LoVo (cell line): Measurements from ENCODE around the gene WDR46.
A peak's percentile ranks its signal among the peaks of the same experiment; 100 is the strongest.
"Not testable (repeated sequence)": the region's sequence is repeated elsewhere in the genome, so short reads cannot be mapped to it uniquely, and the experiment has no call there.

Experiments used
- DNase-seq: peaks from one replicate; pipeline ENCODE4 v3.0.0-alpha.2; 2016; ENCODE audit warnings: low spot score

Gene WDR46

DNA sequence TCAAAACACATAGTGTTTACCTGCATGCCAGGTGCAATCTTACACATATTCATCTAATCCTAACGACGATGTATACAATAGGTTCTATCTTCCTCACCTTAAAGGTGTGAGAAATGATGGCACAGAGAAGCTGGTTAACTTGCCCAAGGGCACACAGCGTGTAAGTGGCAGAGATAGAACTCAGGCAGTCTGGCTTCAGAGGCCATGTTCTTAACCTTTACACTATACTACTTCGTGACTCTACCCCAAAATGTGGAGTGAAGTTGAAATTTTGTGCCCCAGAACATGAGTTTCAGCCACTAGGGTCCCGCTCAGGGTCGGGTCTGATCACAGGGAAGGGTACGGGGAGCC, 17.9 kb downstream of the WDR46 start:
- no peak for DNase-seq

DNA sequence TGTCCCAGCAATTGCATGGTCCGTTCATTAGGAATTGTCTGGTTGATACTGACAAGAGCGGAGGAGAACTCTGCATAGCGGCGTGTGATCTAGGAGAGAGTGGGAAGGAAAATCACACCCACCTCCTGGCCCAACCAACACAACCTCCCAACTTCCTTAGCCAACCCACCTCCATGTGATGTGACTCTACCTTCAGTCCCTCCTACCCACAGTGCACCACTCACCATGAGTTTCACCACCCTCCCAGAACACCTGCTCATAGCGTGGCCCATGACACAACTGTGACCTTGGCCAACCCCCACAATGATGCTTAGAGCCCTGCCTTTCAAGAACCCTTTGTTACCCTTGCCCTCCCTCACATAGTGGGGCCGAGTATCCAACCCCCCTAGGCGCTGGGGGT, 25.0 kb downstream of the WDR46 start:
- no peak for DNase-seq

DNA sequence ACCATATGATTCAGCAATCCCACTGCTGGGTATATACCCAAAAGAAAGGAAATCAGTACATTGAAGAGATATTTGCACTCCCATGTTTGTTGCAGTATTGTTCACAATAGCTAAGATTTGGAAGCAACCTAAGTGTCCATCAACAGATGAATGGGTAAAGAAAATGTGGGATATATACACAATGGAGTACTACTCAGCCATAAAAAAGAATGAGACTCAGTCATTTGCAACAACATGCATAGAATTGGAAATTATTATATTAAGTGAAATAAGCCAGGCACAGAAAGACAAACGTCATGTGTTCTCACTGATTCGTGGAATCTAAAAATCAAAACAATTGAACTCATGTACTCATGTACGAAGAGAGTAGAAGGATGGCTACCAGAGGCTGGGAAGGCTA, 26.5 kb downstream of the WDR46 start:
- DNase-seq = not testable (repeated sequence)

DNA sequence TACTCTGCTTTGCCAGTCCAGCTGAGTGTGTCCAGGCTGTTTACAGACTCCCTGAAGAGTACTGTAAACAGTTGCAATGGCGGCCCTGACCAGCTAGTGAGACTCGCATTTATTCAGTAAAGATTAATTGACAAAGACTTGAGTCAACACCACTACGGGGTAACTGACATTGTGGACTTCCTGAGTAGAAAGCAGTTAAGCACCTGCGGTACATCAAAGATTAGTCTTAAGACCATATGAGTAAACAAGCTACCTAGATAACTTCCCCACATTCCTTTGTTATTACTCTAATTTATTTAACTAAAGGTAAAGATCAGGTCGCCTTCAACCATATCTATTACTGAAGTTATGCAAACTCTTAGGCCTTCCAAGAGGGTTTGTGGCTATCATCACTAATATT, 30.0 kb downstream of the WDR46 start:
- DNase-seq = no peak

DNA sequence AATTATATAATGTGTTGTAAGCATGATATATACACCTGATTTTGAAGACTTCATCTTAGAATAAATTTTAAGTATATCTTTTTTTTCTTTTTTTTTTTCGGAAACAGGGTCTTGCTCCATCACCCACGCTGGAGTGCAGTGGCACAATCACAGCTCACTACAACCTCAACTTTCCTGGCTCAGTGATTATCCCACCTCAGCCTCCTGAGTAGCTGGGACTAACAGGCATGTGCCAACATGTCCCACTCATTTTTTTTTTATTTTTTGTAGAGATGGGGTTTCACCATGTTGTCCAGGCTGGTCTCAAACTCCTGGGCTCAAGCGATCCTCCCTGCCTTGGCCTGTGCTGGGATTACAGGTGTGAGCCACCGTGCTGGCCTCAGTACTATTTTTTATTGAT, 34.4 kb downstream of the WDR46 start:
- DNase-seq = no peak

DNA sequence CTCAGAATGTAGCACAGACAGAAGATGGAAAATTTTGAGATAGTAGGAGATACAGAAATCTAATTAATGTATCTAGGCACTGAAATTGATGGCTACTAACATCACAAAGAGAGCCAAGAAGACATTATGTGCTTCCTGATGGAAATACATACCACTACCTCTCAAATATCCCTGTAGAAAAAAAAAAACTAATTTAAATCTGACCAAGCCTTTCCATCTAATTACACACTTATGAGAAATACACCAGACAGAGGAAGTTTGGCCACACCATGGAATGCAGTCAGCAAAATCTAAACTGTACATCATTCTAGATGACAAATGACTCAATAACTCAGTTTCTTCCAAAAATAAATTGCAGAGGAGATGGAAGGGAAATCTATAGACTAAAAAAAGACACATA, 36.3 kb downstream of the WDR46 start:
- DNase-seq = no peak

DNA sequence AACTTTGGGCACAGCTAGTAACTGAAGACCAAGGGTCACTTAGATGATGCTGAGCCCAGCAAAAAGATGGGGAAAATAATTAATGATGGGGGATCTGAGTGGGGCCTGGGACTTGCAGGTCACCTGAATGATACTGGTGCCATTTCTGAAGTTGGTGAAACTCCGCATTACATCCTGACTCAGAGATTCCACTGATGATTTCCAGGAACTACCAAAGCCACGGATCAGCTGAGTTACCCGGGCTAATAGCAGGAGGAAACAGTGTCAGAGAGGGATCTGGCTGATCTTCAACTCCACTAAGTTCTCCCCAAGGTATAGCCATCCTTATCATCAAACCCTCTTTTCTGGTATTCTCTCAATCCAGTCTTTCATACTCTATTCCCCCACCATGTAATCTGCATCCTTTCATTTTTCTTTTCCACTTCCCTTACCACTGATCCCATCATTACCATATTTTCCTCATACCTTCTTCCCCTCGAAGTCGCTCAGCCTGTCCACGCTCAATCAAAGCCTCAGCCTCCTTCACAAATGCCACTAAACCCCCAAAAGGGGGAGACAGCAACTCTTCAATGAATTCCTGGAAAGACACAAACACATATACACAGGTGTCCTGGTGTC, 37.5 kb downstream of the WDR46 start:
- no peak for DNase-seq

DNA sequence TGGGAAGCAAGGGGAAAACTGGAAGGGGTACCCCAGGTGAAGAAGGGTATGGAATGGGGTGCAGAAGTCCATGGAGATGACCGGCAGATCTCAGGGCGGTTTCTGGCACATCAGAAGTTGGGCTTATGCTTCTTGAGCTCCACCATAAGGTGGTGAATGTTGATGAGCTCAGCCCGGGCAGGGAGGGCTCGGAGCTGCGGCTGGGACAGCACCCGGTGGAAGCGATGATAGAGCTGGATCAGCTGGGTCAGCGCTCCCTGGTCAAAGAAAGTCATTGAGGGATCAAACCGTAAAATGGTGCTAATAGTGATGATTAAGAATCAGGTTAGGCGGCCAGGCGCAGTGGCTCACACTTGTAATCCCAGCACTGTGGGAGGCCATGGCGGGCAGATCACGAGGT, 38.3 kb downstream of the WDR46 start:
- DNase-seq = no peak

DNA sequence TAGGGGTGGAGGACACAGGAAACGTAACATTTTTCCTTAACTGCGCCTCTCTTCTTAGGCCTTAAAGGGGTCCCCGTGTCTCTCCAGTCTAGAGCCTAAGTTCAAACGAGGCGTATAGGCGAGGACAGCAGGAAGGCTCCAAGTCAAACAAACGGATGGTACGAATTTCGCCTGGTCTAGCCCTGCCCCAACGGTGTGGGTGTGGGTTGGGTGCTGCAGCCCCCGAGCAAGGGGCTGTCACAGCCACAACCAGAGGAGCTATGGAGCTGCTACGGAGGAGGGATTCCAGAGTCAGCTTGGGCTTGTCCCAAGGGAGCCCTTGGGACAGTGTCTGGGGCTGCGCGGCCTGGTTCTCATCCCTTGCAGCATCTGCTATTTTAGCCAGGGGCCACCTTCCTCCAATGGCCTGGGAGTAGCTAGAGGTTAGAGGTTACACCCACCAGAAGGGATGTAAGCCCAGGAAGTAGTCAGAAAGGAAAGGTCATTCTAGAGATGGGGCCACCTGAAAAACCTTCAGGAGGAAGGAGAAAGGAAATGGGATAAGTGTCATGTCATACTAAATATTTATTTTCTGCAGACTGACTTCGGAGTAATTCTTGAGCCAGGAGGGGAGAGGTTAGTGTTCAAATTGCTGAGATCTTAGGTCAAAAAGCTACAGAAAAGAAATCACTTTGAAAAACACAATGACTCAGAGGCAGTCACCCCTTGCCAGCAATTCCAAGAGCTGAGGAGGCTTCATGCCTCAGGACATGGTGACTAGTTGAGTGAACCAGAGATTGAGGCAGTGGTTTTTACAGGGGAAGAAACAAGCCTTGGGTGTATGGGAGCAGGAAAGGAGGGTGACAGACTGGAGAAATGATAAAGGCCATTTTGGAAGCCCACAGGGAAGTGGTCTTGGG, 39.1 kb downstream of the WDR46 start:
- no peak for DNase-seq

DNA sequence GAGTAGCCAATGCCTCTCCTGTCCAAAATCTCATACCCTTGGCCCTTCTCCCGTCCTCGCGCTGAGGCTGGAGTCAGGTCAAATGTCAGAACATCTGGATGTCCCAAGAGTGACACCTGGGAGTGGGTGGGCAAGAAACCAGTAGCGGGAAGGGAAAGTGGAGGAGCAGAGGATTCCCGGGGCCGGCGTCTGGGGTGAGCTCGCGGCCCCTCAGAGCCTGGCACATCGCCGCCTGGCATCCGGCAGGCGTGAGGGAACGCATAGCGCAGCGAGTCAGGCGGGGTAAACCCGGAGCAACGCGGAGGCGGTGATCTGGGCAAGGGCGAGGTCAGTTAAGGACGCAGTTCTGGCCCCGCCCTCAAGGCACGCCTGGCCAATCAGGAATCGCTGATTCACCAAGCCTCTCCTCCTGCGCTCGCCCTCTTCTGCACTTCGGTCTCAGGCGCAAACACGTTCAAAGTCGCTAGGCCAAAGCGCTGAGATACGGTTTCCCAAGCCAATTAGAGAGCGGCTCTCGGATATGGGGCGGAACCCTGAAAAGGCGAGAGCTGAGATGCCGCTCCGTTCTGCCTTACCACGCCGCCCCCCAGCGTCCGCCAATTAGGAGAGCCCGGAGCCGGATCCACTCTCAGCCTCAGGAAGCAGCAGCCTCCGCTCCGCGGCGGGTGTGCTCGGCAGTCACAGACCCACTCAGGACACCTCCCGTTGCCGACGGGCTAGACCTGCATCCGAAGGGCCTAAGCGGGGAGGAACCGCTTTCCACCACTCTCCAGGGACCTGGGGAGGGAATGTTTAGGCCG, 39.9 kb downstream of the WDR46 start:
- DNase-seq = peak; percentile 99

DNA sequence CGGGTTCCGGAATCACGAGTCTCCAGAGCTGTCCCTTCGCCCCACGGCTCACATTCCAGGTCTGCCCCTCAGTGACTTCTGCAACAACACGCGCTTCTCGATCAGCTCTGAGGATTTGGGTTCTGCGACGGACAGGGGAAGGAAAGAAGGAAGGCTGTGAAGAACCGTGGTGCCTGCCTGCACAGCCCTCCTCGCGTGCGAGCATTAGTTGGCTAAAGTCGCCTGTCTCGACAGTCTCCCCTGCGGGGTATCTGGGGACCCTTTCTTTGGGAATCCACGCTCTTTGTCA, 40.5 kb downstream of the WDR46 start:
- DNase-seq = no peak

DNA sequence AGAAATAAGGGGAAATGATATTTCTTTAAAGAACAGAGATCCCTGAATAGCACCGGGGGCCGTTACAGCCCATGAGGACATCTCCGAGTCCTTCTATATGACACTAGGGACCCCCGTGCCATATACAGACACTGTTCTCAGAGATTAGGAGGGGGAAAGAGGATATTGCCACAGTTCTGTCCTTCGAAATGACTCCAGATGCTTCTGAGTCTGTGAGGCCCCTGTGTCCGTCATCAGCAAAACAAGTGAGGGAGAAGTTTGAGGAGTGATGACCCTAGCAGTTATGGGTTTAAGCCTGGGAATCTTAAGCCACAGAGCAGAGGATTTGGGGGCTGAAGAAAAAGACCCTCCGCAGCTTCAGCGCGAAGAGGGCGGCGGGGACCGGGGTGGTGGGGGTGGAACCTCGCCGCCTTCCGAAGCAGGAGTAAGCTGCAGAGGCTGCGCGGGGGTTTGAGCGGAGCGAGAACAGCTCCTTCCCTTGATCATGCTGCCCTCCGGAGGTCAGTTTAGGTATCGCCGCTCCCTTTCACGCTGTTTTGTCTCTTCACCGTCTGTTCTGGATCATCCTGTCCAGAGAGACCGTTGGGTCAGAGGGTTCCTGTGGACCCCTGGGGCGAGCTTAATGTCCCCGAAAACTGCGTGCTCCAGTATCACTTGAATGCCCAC, 40.9 kb downstream of the WDR46 start:
- DNase-seq = peak; percentile 83

DNA sequence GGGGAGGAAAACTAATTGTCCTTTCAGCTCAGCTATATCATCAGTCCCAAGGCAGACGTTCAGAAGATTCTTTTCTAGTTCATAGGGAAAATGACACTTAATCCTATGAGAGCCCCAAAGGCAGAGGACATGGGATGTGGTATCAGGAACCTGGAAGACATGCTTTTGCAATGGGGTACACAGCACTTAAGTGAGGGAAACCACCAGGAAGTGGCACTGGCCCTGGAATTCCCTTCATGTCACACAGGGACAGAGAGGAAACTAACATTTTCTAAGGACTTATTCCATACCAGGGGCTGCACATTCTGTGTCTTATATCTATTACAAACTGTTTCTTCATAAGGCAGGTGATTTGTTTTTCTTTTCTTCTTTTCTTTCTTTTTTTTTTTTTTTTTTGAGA, 45.6 kb downstream of the WDR46 start:
- no peak for DNase-seq

DNA sequence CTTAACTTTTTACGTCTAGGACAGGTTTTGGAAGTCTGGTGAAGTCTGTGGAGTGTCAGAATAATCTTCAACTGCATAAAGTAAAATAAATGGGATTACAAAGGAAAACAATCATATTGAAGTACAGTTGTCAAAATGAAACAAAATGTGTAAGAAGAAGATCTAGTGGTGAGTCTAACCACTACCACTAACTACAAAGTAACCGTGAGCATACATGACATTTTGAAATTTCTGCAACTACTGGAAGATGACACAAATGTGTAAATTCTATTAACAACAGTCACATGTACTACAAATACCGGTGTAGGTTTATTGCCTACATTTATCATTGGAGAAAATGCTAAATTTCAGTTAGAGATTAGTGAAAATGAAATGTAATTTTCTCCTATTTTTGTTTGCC, 47.1 kb downstream of the WDR46 start:
- no peak for DNase-seq

DNA sequence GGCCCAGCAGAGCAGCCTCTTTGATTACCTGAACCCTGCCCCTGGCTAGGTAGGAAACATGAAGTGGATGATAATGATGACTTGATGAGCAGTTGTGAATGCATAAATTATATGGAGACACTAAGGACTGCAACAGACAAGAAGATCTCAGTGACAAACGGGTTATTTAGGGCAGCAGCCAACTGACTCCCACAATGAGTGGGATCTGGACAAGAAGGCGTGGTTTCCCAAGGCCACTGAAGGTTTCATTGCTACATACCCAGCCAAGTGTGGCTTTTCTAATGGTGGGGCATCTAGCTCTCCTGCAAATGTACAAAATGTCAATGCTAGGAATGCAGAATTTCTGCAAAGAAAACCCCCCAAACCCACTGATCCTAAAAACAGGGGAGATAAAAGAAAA, 51.3 kb downstream of the WDR46 start:
- DNase-seq = no peak

DNA sequence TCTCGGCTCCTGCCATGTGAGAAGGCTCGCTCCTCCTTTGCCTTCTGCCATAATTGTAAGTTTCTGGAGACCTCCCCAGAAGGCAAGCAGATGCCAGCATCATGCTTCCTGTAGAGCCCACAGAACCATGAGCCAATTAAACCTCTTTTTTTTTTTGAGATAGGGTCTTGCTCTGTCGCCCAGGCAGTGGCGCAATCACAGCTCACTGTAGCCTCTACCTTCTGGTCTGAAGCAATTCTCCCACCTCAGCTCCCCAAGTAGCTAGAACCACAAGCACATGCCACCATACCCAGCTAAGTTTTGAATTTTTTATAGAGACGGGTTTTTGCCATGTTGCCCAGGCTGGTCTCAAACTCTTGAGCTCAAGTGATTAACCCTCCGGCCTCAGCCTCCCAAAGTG, 52.2 kb downstream of the WDR46 start:
- no peak for DNase-seq

DNA sequence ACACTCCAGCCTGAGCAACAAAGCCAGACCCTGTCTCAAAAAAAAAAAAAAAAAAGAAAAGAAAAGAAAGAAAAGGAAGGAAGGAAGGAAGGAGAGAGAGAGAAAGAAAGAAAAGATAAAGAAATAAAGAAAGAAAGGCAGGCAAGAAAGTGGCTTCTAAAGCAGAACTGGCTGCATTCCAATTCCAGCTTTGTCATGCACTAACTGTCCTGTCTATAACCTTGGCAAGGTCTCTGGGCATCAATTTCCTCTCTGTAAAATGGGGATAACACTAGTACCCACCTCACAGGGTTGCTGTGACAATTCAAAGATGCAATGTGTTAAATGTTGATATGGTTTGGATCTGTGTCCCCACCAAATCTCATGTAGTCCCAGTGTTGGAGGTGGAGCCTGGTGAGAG, 52.7 kb downstream of the WDR46 start:
- DNase-seq = no peak

DNA sequence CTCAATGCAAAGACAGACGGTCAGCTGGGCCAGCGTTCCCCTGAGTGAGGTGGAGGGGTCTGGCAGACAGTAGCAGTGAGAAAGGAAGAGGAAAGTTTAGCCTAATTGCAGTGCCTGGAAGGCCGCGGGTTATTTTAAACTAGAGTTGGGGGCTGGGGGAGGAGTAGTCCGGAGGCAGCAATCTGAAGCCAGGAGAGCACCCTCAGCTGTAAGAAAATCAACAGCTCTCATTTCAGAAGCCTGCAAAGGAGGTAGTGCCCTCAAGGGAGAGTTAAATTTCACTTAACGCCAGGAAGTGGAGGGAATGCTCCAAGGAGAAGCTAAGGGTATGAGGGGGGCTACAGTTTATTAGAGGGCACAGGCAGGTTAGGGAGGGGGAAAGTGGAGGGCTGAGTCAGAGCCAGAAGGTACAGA, 53.8 kb downstream of the WDR46 start:
- DNase-seq = no peak
